Measurements from ENCODE around the gene SHC1.

SHC1 gene

DNA sequence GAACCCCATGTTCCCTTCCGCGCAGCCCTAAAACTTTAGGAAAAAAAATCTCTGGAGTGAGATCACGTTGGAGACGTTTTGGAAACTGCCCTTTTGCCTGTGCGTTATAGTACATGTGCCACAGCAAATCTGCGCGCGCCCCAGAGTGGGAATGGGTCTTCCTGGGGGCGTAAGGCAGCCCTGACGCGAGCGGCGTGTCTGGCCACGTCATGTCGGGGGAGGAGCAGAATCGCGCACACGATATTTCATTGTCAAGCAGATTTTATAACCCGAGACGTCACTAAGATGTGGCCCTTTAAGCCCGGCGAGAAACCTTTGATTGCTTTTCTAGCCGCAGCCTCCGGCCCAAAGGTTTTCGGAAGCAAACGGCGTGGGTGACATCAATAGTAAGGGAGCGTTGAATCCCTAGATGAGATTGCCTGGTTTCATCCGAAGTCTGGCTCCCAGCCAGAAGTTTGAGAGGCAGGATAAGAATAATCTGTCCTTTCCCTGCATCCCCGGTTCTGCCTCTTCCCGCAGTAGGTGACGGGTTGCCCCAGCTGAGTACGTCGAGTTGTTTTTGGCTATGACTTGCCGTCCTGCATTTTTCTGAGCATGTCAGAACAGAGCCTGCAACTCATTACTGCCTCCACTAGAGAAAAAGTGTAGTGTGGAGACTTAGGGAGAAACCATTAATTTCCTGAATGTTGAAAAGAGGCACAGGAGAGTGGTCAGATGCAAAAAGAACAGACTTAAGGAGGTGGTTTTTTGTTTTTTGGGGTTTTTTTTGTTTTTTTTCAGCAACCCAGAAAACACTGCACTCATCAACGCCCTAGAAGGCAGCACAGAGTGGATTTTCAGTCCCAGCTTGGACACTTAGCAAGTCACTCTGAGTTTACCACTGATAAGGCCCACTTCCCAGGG lies 33.2 kb downstream of the SHC1 start:
- peak; percentile 78 for DNase-seq (ENCODE audit: low read depth)

DNA sequence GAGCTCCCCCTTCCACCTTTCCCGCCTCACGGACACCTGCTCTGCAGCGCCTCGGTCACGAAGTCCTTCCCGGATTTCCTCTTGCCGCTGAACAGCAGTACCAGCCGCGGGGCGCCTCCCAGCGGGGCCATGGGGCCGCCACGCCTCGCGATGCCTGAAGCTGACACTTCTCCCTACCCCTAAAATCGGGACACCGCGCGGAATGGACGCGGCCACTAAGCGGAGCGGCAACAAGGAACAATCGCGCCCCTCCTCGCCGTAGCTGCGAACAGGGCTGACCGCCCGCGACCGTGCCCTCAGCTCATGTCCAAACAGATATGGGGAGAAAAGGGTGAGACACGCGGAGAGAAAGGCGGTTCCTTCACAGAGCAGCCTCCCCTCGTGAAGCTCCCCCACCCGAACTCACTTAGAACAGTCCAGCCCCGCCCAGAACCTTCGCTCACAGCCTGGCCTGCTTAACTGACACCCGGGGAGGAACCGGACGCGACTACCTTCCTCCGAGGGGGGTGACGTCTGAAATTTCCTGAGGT lies 33.9 kb downstream of the SHC1 start, which contains the start of gene PMVK:
TSS of gene PMVK (minus strand) at position 165 of the 530 bp plus-strand sequence. CDS start at position 131, 34 bp downstream.
- peak; percentile 84 for DNase-seq (ENCODE audit: low read depth)

DNA sequence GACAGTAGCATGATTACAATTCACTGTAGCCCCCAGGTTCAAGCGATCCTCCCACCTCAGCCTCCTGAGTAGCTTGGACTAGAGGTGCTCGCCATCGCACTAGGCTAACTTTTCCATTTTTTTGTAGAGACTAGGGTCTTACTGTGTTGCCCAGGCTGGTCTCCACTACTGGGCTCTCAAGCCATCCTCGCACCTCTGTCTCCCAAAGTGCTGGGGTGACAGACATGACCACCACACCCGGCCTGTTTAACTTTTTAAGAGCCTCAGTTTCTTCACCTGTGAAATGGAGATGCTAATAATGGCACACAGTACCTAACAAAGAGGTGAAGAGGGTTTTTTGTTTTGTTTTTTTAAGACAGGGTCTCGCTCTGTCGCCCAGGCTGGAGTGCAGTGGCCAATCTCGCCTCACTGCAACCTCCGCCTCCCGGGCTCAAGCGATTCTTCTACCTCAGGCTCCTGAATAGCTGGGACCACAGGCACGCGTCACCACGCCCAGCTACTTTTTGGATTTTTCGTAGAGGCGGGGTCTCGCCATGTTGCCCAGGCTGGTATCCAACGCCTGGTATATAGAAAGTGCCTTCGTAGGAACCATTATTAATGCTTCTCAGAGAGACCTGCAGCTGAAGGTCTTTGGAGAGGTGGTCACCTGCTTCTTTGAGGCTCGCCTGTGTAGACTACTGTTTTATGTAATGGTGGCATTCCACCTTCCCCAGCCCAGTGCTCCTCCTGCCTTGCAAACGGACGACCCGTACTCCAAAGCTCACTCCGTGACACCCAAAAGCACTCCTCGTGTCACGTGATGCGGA lies 34.6 kb downstream of the SHC1 start:
- no peak for DNase-seq (ENCODE audit: low read depth)

DNA sequence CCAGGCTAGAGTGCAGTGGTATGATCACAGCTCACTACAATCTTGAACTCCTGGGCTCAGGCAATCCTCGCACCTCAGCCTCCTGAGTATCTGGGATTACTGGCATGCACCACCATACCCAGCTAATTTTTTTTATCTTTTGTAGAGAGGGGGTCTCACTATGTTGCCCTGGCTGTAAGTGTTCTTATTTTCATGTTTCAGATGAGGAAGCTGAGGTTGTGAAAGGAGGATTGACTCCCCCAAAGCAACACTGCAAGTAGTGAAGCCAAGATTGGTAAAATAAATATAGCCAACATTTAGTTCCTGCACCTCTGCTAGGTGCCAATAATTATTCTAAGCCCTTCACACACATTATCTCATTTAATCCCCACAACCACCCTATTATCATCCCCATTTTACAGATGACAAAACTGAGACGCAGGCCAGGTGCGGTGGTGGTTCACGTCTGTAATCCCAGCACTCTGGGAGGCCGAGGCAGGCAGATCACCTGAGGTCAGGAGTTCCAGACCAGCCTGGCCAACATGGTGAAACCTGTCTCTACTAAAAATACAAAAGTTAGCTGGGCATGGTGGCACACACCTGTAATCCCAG lies 36.1 kb downstream of the SHC1 start:
- no peak for DNase-seq (ENCODE audit: low read depth)

DNA sequence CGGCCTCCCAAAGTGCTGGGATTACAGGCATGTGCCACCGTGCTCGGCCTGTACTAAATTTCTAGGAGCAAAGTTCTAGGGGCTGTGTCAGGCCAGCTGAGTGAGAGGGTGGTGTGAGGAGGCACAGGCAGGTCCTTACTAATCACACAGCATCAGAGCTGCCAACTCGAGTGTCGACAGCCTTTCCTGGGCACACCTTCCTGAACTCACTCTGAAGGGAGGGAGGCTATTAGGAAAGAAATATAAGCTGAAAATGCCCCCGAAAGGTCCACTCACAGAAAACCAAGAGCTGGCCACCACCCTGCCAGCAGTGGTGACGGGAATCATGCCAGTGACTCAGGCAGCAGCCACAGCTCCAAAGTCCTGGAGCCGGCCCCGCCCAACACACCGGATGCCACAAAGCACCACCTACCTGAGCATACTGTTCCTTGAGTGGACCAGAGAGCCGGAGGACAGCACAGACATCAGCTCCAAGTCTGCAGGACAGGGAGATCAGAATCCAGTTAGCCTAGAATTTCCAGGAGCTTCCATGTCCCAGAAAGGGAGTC lies 38.5 kb downstream of the SHC1 start:
- DNase-seq (ENCODE audit: low read depth), result no peak

DNA sequence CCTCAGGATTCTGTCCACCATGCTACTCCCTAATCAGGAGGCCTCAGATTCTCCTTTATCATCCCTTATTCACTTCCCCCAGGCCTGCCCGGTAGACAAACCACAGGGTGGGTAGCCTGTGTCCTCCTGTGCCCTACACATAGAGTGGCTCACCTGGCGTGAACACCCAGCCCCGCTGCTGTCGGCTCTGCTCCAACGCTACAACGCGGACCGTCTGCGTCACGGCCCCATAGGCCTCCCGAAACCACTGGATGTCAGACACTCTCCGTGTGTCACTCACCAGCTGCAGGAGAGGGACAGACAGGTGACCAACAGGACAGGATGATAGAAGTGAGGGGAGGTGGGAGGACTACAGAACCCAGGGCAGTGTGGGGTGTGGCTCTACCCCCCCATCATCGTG lies 44.3 kb downstream of the SHC1 start:
- no peak for DNase-seq (ENCODE audit: low read depth)

DNA sequence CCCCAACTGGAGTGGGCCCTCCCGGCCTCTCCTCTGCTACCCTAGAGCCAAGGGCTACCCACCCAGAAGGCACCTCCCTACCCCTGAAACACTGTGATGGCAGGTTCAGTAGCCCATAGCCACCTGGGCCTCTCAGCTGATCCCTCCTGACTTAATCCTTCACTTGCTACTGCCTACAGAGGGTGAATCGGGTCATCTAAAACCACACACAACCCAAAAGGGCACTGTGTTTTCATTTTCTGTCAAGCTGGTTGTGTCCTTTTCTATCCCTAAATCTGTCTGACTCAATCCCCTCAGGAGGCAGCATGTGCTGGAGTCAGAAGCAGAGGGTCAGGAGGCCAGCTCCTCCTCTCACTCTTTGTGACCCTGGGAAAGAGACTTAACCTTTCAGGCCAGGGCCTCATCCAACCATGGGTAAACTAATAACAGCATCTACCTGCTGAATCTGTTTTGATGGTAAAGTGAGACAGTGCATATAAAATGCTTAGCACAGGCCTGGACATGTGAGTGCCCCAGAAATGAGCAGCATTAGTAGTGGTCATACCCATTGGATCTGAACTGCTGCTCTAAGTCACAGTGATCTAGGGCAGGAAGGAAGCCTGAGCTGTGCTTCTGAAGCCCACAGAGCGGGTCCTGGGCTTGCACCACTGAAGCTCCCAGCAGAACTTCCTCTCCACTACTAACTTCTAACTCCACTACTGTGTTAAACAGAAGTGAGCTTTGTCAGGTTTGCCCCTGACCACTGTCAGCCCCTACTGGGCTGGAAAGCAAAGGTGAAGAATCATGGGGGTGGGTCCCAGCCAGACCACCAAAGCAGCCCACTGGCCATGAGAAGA lies 45.0 kb downstream of the SHC1 start:
- no peak for DNase-seq (ENCODE audit: low read depth)

DNA sequence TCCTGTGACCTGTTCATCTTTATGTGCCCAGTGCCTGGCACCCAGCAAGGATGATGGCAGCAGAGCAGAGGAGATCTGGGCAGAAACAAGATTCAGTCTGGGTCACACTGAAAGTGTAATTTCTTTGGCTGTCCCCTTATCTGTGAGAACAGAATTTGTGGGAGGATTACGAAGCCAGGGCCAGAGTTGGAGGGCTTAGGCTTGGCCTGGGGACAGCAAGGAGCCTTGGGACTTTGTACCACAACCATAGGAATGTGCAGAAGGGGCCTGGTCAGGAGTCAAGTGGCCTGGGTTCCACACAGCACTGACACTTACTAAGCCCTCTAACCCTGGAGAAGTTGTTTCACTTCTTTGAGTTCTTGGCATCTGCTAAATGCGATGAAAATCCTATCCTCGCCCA lies 46.9 kb downstream of the SHC1 start:
- no peak for DNase-seq (ENCODE audit: low read depth)

DNA sequence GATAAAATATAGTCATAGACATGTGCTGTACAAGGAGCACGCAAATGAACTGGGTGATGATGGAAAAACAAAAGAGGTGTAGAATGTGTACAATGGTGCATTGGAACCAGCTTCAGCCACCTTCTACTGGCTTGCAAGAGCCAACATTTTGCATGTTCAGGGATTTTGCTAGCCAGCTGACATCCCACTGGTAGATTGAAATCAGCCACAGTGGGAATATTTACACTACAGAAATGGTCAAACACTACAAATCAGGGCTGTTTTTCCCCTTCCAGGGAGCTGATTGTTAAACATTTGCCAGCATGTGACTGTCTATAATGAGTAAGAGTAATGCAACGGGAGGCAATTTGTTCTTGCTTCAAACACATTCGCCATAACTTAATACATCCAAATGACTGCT lies 57.3 kb downstream of the SHC1 start:
- DNase-seq (ENCODE audit: low read depth), result no peak

DNA sequence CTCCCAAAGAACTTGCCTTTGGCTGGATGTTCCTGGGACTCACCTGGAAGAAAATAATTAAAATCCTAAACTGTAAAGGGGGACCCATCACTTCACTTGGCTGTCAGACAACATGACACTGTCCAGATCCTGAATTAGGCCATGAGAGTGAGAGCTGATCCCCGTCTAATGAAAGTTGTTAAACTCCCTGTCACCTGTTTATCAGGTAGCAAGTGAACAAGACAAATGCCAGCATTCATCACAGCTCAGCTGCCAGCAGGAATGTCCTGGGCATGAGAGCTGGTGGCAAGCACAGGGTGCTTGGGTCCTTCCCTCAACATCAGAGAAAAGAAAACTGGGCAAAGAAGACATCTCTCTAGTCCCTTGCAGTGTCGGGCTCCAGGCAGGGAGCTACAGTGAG lies 57.8 kb downstream of the SHC1 start:
- no peak for DNase-seq (ENCODE audit: low read depth)

Measured in activated T-cell treated with anti-CD3 and anti-CD28 coated beads for 48 hours (primary cell).